ENCODE data around the gene AJAP1.

DNA sequence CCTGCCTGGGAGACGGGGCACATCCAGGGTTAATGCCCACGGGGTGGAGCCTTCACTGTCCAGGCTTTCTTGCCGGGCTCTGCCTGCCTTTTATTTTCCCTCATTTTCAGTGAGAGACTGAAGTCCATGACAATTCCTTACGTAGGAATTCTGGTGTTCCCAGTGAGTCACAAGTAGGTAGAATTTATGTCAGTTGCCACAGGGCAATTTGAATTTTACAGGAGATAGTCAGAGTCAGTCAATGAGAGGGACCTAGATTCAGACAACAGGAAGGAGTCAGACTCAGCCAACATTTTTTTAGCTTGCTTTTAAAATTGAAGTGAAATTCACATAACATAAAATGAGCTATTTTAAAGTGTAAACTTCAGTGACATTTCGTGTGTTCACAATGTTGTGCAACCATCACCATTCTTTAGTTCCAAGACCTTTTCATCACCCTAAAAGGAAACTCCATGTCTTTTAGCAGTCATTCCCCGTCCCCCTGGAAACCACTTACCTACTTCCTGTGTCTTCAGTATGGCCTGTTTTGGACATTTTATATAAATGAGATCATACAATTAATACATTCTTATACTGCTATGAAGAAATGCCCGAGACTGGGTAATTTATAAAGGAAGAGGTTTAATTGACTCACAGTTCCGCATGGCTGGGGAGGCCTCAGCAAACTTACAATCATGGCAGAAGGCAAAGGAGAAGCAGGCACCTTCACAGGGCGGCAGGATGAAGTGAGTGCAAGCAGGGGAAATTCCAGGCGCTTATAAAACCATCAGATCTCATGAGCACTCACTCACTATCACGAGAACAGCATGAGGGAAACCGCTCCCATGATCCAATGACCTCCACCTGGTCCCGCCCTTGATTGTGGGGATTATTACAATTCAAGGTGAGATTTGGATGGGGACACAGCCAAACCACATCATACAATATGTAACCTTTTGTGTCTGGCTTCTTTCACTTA is 14.6 kb downstream of the AJAP1 start:
- TF ChIP-seq POLR2A (IDR thresholded peaks at IDR 0.05; ENCODE audit: low read length) (no peak), GATA1 (IDR thresholded peaks at IDR 0.05; ENCODE audit: low read depth, low read length) (no peak)
